Glutamatergic neuron (in vitro differentiated cells): ENCODE data around the gene OAT. TPM values are rescaled to one million over a fixed set of nuclear protein-coding genes. Genes with fewer than 3 reads are reported as not detected.
"Not testable (repeated sequence)": the region's sequence is repeated elsewhere in the genome, so short reads cannot be mapped to it uniquely, and the experiment has no call there.

ENCODE experiments used
- DNase-seq: peaks from one replicate; pipeline ENCODE4 v3.0.0; 2022
- H3K27ac Mint-ChIP-seq: one replicate; pipeline ENCODE4 v1.8.0; 2020; ENCODE audit warnings: mild to moderate bottlenecking, mixed read lengths, inconsistent platforms; ENCODE audit not compliant: unreplicated experiment
- H3K27me3 Mint-ChIP-seq: one replicate; pipeline ENCODE4 v1.8.0; 2020; ENCODE audit warnings: mild to moderate bottlenecking, moderate library complexity, mixed read lengths, inconsistent platforms; ENCODE audit not compliant: unreplicated experiment
- H3K36me3 Mint-ChIP-seq: one replicate; pipeline ENCODE4 v1.8.0; 2020; ENCODE audit warnings: mild to moderate bottlenecking, mixed read lengths, inconsistent platforms; ENCODE audit not compliant: unreplicated experiment
- H3K4me1 Mint-ChIP-seq: one replicate; pipeline ENCODE4 v1.8.0; 2020; ENCODE audit warnings: mild to moderate bottlenecking, low read depth, mixed read lengths, inconsistent platforms; ENCODE audit not compliant: unreplicated experiment
- H3K4me3 Mint-ChIP-seq: one replicate; pipeline ENCODE4 v1.8.0; 2020; ENCODE audit warnings: mild to moderate bottlenecking, mixed read lengths, inconsistent platforms; ENCODE audit not compliant: unreplicated experiment
- H3K9me3 Mint-ChIP-seq: one replicate; pipeline ENCODE4 v1.8.0; 2020; ENCODE audit warnings: mild to moderate bottlenecking, moderate library complexity, mixed read lengths, inconsistent platforms; ENCODE audit not compliant: unreplicated experiment
- total RNA-seq: library from RNA; stranded (reverse); fragmentation: NEBNext Ultra II Directional; extraction: Animal tissue kit (Norgen Biotek cat#: 25700); gene quantifications from one replicate; pipeline ENCODE4 v1.2.1, GENCODE V29; 2021; ENCODE audit not compliant: unreplicated experiment
- TF ChIP-seq, protein P1 (sequence below): fragments of 200-600 bp; sonication (generic); IDR thresholded peaks from one replicate; pipeline ENCODE4 v1.5.0; 2021; ENCODE audit not compliant: partially characterized antibody, unreplicated experiment

OAT gene
- total RNA-seq, 1 donor from 2014 or later, result 49.2 TPM

DNA sequence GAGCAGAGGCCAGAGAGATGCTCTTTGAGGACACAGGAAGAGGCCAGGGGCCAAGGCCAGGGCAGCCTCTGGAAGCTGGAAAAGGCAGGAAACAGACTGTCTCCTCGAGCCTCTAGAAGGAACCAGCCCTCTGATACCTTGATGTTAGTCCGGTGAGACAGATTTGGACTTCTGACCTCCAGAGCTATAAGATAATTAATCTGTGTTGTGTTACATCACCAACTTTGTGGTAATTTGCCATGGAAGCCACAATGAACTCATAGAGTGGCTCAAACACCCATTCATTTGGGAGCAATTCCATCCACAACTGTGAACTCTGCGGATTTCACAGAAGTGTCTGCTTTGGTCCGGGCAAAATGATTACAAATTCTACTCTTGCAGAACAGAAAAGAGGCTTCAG, 48.7 kb downstream of the OAT start:
- Mint-ChIP-seq H3K9me3 (peaks cover 1% of the 10 kb centered on the region), H3K4me1 (peaks cover 2% of the 10 kb centered on the region), H3K4me3 (no peak overlapping the region), H3K27me3 (no peaks in the 10 kb centered on the region), H3K36me3 (peaks cover 13% of the 10 kb centered on the region), H3K27ac (no peak overlapping the region)
- TF ChIP-seq, protein P1, sequence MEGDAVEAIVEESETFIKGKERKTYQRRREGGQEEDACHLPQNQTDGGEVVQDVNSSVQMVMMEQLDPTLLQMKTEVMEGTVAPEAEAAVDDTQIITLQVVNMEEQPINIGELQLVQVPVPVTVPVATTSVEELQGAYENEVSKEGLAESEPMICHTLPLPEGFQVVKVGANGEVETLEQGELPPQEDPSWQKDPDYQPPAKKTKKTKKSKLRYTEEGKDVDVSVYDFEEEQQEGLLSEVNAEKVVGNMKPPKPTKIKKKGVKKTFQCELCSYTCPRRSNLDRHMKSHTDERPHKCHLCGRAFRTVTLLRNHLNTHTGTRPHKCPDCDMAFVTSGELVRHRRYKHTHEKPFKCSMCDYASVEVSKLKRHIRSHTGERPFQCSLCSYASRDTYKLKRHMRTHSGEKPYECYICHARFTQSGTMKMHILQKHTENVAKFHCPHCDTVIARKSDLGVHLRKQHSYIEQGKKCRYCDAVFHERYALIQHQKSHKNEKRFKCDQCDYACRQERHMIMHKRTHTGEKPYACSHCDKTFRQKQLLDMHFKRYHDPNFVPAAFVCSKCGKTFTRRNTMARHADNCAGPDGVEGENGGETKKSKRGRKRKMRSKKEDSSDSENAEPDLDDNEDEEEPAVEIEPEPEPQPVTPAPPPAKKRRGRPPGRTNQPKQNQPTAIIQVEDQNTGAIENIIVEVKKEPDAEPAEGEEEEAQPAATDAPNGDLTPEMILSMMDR, result no peak
- no peak for DNase-seq

DNA sequence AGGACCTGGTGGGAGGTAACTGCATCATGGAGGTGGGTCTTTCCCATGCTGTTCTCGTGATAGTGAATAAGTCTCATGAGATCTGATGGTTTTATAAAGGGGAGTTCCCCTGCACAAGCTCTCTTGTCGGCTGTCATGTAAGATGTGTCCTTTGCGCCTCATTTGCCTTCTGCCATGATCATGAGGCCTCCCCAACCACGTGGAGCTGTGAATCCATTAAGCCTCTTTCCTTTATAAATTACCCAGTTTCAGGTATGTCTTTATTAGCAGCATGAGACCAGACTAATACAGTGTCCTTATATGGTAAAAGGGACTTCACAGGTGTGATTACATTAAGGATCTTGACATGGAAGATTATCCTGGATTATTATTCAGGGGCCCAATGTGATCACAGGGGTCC, 49.2 kb downstream of the OAT start:
- not testable (repeated sequence) for H3K27ac Mint-ChIP-seq, H3K4me3 Mint-ChIP-seq, DNase-seq, H3K4me1 Mint-ChIP-seq, H3K9me3 Mint-ChIP-seq, H3K27me3 Mint-ChIP-seq
- H3K36me3 Mint-ChIP-seq, result peaks cover 13% of the 10 kb centered on the region

DNA sequence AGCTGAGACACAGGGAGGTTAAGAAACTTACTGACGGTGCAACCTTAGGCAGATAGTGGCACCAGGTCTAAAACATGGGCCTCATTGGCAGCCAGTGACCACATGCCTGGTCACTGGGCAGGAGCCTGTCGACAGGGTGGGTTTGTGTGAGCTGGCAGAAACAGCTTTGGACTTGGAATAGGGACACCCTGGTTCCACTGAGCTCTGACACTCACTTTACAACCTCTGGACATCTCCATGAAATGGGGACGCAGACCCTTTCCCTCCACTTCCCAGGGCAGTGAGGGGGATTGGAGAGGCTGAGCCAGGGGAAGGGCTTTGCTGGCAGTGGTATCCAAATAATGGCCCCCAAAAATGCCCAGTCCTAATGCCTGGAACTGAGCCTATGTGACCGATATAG, 49.7 kb downstream of the OAT start:
- H3K9me3 Mint-ChIP-seq, result peaks cover 1% of the 10 kb centered on the region
- DNase-seq, result no peak
- H3K4me3 Mint-ChIP-seq, result no peak overlapping the region
- H3K4me1 Mint-ChIP-seq, result no peaks in the 10 kb centered on the region
- H3K27me3 Mint-ChIP-seq, result peaks cover 3% of the 10 kb centered on the region
- no peak overlapping the region for H3K27ac Mint-ChIP-seq
- TF ChIP-seq, protein P1, result no peak
- H3K36me3 Mint-ChIP-seq, result peaks cover 13% of the 10 kb centered on the region

DNA sequence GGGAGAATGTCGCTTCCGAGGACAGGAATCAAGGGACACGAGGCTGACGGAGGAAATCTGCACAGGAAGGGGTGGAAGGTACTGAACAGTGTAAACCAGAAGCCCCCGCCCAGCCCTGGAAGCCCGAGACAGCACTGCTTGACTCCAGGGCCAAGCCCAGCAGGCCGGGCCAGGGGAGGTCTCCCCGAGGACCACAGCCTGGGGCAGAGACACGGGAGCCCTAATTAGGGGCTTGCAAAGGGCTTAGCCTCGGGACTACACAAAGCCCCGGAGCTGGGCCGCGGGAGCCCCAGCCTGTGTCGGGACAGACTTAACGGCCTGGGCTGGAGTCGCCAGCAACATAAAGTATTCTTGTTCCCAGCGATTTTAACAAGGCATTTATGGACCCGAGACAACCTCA, 50.8 kb downstream of the OAT start:
- H3K9me3 Mint-ChIP-seq, result peaks cover 1% of the 10 kb centered on the region
- TF ChIP-seq, protein P1, result no peak
- H3K27me3 Mint-ChIP-seq, result peaks cover 5% of the 10 kb centered on the region
- H3K4me1 Mint-ChIP-seq, result no peaks in the 10 kb centered on the region
- H3K36me3 Mint-ChIP-seq, result peaks cover 13% of the 10 kb centered on the region
- peak; percentile 32 for DNase-seq
- no peak overlapping the region for H3K4me3 Mint-ChIP-seq
- no peak overlapping the region for H3K27ac Mint-ChIP-seq

DNA sequence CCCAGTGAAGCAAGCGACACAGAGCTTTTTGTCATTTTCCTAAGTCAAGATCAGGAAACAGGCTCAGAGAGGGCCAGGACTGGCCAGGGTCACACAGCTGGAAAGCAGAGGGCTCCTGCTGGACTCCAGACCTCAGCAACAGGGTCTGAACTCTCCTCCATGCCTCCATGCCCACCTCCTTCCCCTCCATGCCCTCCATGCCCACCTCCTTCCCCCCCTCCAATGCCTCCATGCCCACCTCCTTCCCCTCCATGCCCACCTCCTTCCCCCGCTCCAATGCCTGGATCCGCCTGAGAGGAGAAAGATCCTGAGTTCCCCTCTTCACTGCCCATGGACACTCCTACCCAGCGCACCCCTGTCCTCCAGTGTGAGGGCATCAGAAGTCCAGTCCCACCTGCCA, 51.3 kb downstream of the OAT start:
- H3K27me3 Mint-ChIP-seq, result peaks cover 5% of the 10 kb centered on the region
- H3K36me3 Mint-ChIP-seq, result peaks cover 12% of the 10 kb centered on the region
- peaks cover 1% of the 10 kb centered on the region for H3K9me3 Mint-ChIP-seq
- no peak overlapping the region for H3K4me3 Mint-ChIP-seq
- no peaks in the 10 kb centered on the region for H3K4me1 Mint-ChIP-seq
- no peak overlapping the region for H3K27ac Mint-ChIP-seq
- TF ChIP-seq, protein P1, result no peak
- no peak for DNase-seq

DNA sequence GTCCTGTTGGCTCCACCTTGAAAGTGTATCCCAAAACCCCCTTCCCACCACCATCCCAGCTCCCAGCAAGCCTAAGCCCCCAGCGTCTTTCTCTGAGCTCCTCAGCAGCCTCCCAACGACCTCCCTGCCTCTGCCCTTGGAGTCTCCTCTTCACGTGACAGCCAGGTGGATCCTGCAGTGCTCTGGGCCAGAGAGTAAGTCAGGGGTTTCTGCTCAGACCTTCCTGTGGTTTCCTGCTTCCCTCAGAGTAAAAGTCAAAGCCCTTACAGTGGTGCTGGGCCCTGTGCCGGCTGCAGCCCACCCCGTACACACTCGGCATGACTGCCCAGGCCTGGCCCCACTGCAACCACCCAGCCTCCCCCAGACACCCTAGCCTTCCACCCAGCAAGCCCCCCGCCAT, 51.9 kb downstream of the OAT start:
- TF ChIP-seq, protein P1, result no peak
- no peak for DNase-seq
- H3K27ac Mint-ChIP-seq, result no peak overlapping the region

More for the DNA sequence above, 51.9 kb downstream of the OAT start:
- no peak overlapping the region for H3K4me3 Mint-ChIP-seq
- no peaks in the 10 kb centered on the region for H3K4me1 Mint-ChIP-seq
- H3K36me3 Mint-ChIP-seq, result peaks cover 6% of the 10 kb centered on the region
- peaks cover under 1% of the 10 kb centered on the region for H3K9me3 Mint-ChIP-seq
- H3K27me3 Mint-ChIP-seq, result peaks cover 5% of the 10 kb centered on the region
